GM06990 (cell line): ENCODE data around the gene RAP1GAP.
A peak's percentile ranks its signal among the peaks of the same experiment; 100 is the strongest.

Experiments
- DNase-seq: peaks from one replicate; pipeline ENCODE4 v3.0.0-alpha.2; 2011; ENCODE audit not compliant: insufficient read length; ENCODE audit errors: extremely low read depth
- H3K27me3 ChIP-seq: replicated peaks from 2 replicates; pipeline ENCODE4 v1.6.0; 2011; ENCODE audit warnings: low read length; ENCODE audit not compliant: control insufficient read depth, insufficient read depth
- H3K36me3 ChIP-seq: 2 replicates; pipeline ENCODE4 v1.5.1; 2011; ENCODE audit warnings: low read length; ENCODE audit not compliant: control insufficient read depth, insufficient read depth
- H3K4me3 ChIP-seq: replicated peaks from 2 replicates; pipeline ENCODE4 v1.5.1; 2011; ENCODE audit warnings: low read depth, mild to moderate bottlenecking, control low read depth, low read length
- CTCF ChIP-seq: IDR thresholded peaks from 2 replicates; pipeline ENCODE4 v1.5.1; 2011; ENCODE audit warnings: low read length, control low read depth, mild to moderate bottlenecking, inconsistent platforms; ENCODE audit not compliant: insufficient read depth, poor library complexity, severe bottlenecking

RAP1GAP gene

GRCh38 chr1:21652937-21653743 lies 16.0 kb downstream of the RAP1GAP start:
- DNase-seq, result no peak
- Histone ChIP-seq H3K4me3 (no peak overlapping the region), H3K36me3 (no peaks in the 10 kb centered on the region), H3K27me3 (peaks cover 2% of the 10 kb centered on the region)
- no peak for TF ChIP-seq CTCF

GRCh38 chr1:21652101-21652936 lies 16.8 kb downstream of the RAP1GAP start:
- H3K36me3 ChIP-seq, result no peaks in the 10 kb centered on the region
- no peak overlapping the region for H3K4me3 ChIP-seq
- H3K27me3 ChIP-seq, result peaks cover 2% of the 10 kb centered on the region
- no peak for DNase-seq
- TF ChIP-seq CTCF, result no peak

- no peak for TF ChIP-seq CTCF
- peak; percentile 37 for DNase-seq
- Histone ChIP-seq H3K27me3 (peaks cover 2% of the 10 kb centered on the region), H3K36me3 (no peaks in the 10 kb centered on the region), H3K4me3 (peak overlapping the region; percentile 48)
These were observed 17.7 kb downstream of the RAP1GAP start for GRCh38 chr1:21651214-21652042.

GRCh38 chr1:21650400-21650799 lies 18.8 kb downstream of the RAP1GAP start:
- no peak for DNase-seq
- no peaks in the 10 kb centered on the region for H3K36me3 ChIP-seq
- H3K4me3 ChIP-seq, result no peak overlapping the region
- peaks cover 4% of the 10 kb centered on the region for H3K27me3 ChIP-seq
- no peak for TF ChIP-seq CTCF

- peaks cover 4% of the 10 kb centered on the region for H3K27me3 ChIP-seq
- no peak for TF ChIP-seq CTCF
These were observed 19.8 kb downstream of the RAP1GAP start for GRCh38 chr1:21649315-21649714.

More at GRCh38 chr1:21649315-21649714, 19.8 kb downstream of the RAP1GAP start:
- H3K36me3 ChIP-seq, result no peaks in the 10 kb centered on the region
- no peak overlapping the region for H3K4me3 ChIP-seq
- no peak for DNase-seq
